Fibroblast of the aortic adventitia (primary cell): ENCODE results near the gene HMGB3. TPM values are rescaled to one million over a fixed set of nuclear protein-coding genes. Genes with fewer than 3 reads are reported as not detected.
"Not testable (repeated sequence)": the region's sequence is repeated elsewhere in the genome, so short reads cannot be mapped to it uniquely, and the experiment has no call there.

ENCODE experiments used
- DNase-seq: peaks from one replicate; pipeline ENCODE4 v3.0.0-alpha.2; 2010; ENCODE audit warnings: low read depth
- H3K4me3 ChIP-seq: 2 replicates; pipeline ENCODE4 v1.5.1; 2011; ENCODE audit warnings: low read depth, mild to moderate bottlenecking, control low read depth, low read length, moderate library complexity
- total RNA-seq: library from RNA; depleted of rRNA; stranded (reverse); fragments of >200 nt; gene quantifications from 2 replicates; pipeline ENCODE4 v1.2.3, GENCODE V29; 2012; ENCODE audit warnings: low replicate concordance
- TF ChIP-seq, protein P1 (sequence below): IDR thresholded peaks from 2 replicates; pipeline ENCODE4 v1.5.1; 2011; ENCODE audit warnings: mild to moderate bottlenecking, low read length, control low read depth, inconsistent platforms; ENCODE audit not compliant: insufficient read depth

The HMGB3 gene
- total RNA-seq, 1 donor, result 8.2 TPM

- no peak for DNase-seq
- TF ChIP-seq, protein P1, sequence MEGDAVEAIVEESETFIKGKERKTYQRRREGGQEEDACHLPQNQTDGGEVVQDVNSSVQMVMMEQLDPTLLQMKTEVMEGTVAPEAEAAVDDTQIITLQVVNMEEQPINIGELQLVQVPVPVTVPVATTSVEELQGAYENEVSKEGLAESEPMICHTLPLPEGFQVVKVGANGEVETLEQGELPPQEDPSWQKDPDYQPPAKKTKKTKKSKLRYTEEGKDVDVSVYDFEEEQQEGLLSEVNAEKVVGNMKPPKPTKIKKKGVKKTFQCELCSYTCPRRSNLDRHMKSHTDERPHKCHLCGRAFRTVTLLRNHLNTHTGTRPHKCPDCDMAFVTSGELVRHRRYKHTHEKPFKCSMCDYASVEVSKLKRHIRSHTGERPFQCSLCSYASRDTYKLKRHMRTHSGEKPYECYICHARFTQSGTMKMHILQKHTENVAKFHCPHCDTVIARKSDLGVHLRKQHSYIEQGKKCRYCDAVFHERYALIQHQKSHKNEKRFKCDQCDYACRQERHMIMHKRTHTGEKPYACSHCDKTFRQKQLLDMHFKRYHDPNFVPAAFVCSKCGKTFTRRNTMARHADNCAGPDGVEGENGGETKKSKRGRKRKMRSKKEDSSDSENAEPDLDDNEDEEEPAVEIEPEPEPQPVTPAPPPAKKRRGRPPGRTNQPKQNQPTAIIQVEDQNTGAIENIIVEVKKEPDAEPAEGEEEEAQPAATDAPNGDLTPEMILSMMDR, result no peak
- peak overlapping the region; percentile 57 for H3K4me3 ChIP-seq
Measured at GRCh38 chrX:150984169-150984824, 1.2 kb downstream of the HMGB3 start.

DNA sequence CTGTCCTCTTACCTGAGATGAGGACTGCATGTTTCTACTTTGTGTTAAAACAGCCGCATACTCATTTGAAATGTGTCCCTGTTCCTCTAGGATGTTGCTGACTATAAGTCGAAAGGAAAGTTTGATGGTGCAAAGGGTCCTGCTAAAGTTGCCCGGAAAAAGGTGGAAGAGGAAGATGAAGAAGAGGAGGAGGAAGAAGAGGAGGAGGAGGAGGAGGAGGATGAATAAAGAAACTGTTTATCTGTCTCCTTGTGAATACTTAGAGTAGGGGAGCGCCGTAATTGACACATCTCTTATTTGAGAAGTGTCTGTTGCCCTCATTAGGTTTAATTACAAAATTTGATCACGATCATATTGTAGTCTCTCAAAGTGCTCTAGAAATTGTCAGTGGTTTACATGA, 4.6 kb downstream of the HMGB3 start:
- not testable (repeated sequence) for H3K4me3 ChIP-seq, DNase-seq

- TF ChIP-seq, protein P1, result no peak
- H3K4me3 ChIP-seq, result no peak overlapping the region
Measured at GRCh38 chrX:150989420-150989819, 6.3 kb downstream of the HMGB3 start.

DNA sequence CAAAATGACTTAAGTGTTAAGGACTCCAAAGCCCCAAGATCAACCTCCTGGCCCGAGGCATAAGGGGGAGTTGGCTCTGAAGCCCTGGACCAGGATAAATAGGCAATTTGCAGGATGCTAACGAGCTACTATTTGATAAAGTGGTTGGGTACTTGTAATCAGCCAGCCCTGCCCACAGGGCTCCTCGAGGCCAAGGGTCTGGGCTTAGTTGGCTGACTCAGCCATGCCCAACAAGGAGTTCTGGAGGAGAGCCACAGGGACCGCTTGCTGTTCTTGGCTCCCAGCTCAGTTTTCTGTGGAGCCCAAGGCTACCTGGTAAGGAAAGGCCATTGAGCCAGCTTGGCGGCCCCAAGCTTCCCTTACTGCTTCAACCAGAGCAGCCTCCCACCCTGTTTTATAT, 7.8 kb downstream of the HMGB3 start:
- no peak for DNase-seq
- TF ChIP-seq, protein P1, result no peak
- H3K4me3 ChIP-seq, result no peak overlapping the region

More at GRCh38 chrX:150989420-150989819, 6.3 kb downstream of the HMGB3 start:
- no peak for DNase-seq

DNA sequence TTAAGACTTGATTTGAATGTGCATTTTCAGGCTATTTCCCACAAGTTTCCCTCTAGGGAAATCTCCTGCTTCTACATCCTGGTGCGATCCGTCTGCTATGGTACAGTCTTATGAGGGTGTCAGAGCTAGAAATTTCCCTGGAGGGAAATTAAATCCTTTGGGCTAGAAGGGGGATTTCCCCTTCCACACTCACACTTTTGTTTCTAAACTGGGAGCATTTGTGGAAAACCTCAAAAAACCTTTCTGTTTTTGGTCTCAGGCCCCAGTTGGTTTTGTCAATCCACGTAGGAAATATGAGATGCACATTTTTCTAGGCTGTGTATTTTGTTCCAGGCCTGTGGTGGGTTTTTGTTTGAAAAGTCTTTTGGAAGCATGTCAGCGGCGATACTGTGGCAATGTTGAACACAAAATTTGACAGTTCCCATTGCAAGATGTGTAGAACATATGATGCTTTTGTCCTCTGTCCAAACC, 17.8 kb downstream of the HMGB3 start:
- TF ChIP-seq, protein P1, result no peak
- no peak for DNase-seq
- no peak overlapping the region for H3K4me3 ChIP-seq

DNA sequence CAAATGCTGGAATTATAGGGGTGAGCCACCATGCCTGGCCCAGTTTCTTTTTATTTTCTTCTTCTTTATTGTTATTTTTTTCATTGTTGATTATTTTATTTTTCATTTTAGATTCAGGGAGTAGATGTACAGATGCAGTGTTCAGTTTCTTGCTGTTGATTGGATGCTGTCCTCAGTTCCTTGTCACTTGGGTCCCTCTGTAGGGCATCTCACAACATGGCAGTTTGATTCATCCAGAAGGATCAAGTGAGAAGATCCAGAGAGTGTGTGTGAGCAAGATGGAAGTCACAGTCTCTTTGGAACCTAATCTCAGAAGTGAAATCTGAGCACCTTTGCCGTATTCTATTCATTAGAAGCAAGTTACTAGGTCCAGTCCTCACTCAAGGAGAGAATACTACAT, 20.9 kb downstream of the HMGB3 start:
- no peak overlapping the region for H3K4me3 ChIP-seq
- no peak for DNase-seq
- TF ChIP-seq, protein P1, result no peak

- H3K4me3 ChIP-seq, result no peak overlapping the region
- TF ChIP-seq, protein P1, result no peak
- DNase-seq, result no peak
Measured at GRCh38 chrX:151006410-151007109, 23.4 kb downstream of the HMGB3 start.
